ENCODE measurements around the gene PTEN. TPM values are rescaled to one million over a fixed set of nuclear protein-coding genes. Genes with fewer than 3 reads are reported as not detected.

The PTEN gene
- total RNA-seq, 4 donors from 2014 or later: 78.6 to 184 (median 129) TPM

- intact Hi-C loops (cut with DNase I; ENCODE audit: low total_unique reads) (no loop called here), in situ Hi-C loops (cut with MboI; ENCODE audit: low pct_ligation_motif_present in 1 of 4, low pct_unique_long_range_greater_than_20kb in 1 of 4, low sequenced_read_pairs in 3 of 4) (no loop called here)
- Histone ChIP-seq H3K4me1 (peaks cover 2 to 31% (median 7%) of the 10 kb centered on the region in 4 donors), H3K36me3 (peaks cover 0 to 41% (median 4%) of the 10 kb centered on the region in 4 donors), H3K4me3 (no peak overlapping the region), H3K27ac (no peak overlapping the region), H3K27me3 (no peaks in the 10 kb centered on the region), H3K9me3 (peaks cover 17 to 20% of the 10 kb centered on the region in 2 donors)
- no peak for DNase-seq
- TF ChIP-seq POLR2A (IDR thresholded peaks at IDR 0.05) (no peak), POLR2AphosphoS5 (IDR thresholded peaks at IDR 0.05) (no peak), CTCF (IDR thresholded peaks at IDR 0.05) (no peak), EP300 (IDR thresholded peaks at IDR 0.05; ENCODE audit: low read depth) (no peak)
- 82 to 97% methylated on average over 2 of the region's 2 CpGs for WGBS, 2 donors (ENCODE audit: low coverage in 1 of 2)
These were observed 49.9 kb downstream of the PTEN start for GRCh38 chr10:87913156-87913921.

GRCh38 chr10:87915406-87915805 lies 52.0 kb downstream of the PTEN start:
- no peak for DNase-seq
- H3K27ac ChIP-seq: no peak overlapping the region
- no peaks in the 10 kb centered on the region for H3K27me3 ChIP-seq
- in situ Hi-C loops (cut with MboI; ENCODE audit: low pct_ligation_motif_present in 1 of 4, low pct_unique_long_range_greater_than_20kb in 1 of 4, low sequenced_read_pairs in 3 of 4) (no loop called here), intact Hi-C loops (cut with DNase I; ENCODE audit: low total_unique reads) (no loop called here)
- peaks cover 0 to 41% (median 4%) of the 10 kb centered on the region in 4 donors for H3K36me3 ChIP-seq
- peaks cover 17 to 20% of the 10 kb centered on the region in 2 donors for H3K9me3 ChIP-seq
- TF ChIP-seq POLR2A (IDR thresholded peaks at IDR 0.05): no peak
- no peak for TF ChIP-seq EP300 (IDR thresholded peaks at IDR 0.05; ENCODE audit: low read depth)
- TF ChIP-seq POLR2AphosphoS5 (IDR thresholded peaks at IDR 0.05): no peak
- TF ChIP-seq CTCF (IDR thresholded peaks at IDR 0.05): no peak
- 87 to 89% methylated on average over 2 to 4 of the region's 4 CpGs for WGBS, 2 donors (ENCODE audit: low coverage in 1 of 2)
- peaks cover 3 to 45% (median 14%) of the 10 kb centered on the region in 4 donors for H3K4me1 ChIP-seq
- H3K4me3 ChIP-seq: no peak overlapping the region

- no peak for TF ChIP-seq POLR2AphosphoS5 (IDR thresholded peaks at IDR 0.05)
- H3K36me3 ChIP-seq: peaks cover 0 to 38% (median 4%) of the 10 kb centered on the region in 4 donors
- no peak for DNase-seq
- H3K9me3 ChIP-seq: peaks cover 17 to 20% of the 10 kb centered on the region in 2 donors
- H3K4me1 ChIP-seq: peaks cover 3 to 47% (median 14%) of the 10 kb centered on the region in 4 donors
- no peak overlapping the region for H3K27ac ChIP-seq
- in situ Hi-C loops (cut with MboI; ENCODE audit: low pct_ligation_motif_present in 1 of 4, low pct_unique_long_range_greater_than_20kb in 1 of 4, low sequenced_read_pairs in 3 of 4): no loop called here
- intact Hi-C loops (cut with DNase I; ENCODE audit: low total_unique reads): no loop called here
- no peaks in the 10 kb centered on the region for H3K27me3 ChIP-seq
- H3K4me3 ChIP-seq: no peak overlapping the region
- 76 to 90% methylated on average over 1 of the region's 1 CpG for WGBS, 2 donors (ENCODE audit: low coverage in 1 of 2)
These were observed 52.6 kb downstream of the PTEN start for GRCh38 chr10:87915989-87916388.

GRCh38 chr10:87916515-87916914 lies 53.1 kb downstream of the PTEN start:
- Histone ChIP-seq H3K27ac (no peak overlapping the region), H3K36me3 (peaks cover 0 to 33% (median 4%) of the 10 kb centered on the region in 4 donors), H3K27me3 (no peaks in the 10 kb centered on the region), H3K4me1 (peaks cover 3 to 47% (median 14%) of the 10 kb centered on the region in 4 donors), H3K9me3 (peaks cover 17 to 20% of the 10 kb centered on the region in 2 donors), H3K4me3 (no peak overlapping the region)
- intact Hi-C loops (cut with DNase I; ENCODE audit: low total_unique reads) (no loop called here), in situ Hi-C loops (cut with MboI; ENCODE audit: low pct_ligation_motif_present in 1 of 4, low pct_unique_long_range_greater_than_20kb in 1 of 4, low sequenced_read_pairs in 3 of 4) (no loop called here)
- no peak for TF ChIP-seq POLR2AphosphoS5 (IDR thresholded peaks at IDR 0.05)
- no peak for TF ChIP-seq EP300 (IDR thresholded peaks at IDR 0.05; ENCODE audit: low read depth)
- no peak for TF ChIP-seq POLR2A (IDR thresholded peaks at IDR 0.05)
- no peak for TF ChIP-seq CTCF (IDR thresholded peaks at IDR 0.05)
- no peak for DNase-seq
- 78 to 92% methylated on average over 3 of the region's 3 CpGs for WGBS, 2 donors (ENCODE audit: low coverage in 1 of 2)
